Measurements from ENCODE around the gene NTRK3.

DNA sequence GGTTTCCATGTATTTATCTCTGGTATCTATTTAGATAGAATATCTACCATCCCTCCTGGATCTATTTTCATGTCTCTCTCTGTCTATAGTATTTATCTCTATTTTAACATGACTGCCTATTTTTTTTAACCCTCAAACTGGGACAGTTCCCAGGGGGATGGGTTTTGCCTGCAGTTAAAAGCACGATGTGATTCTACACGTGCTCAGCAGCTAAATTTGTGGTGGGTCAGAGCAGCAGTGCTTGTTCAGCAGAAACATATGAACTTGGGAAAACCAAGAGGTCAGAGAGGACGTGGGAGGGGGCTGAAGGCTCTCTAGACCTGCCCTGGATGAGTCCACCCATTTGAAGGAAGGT lies 189.2 kb downstream of the NTRK3 start:
- TF ChIP-seq, protein P1, sequence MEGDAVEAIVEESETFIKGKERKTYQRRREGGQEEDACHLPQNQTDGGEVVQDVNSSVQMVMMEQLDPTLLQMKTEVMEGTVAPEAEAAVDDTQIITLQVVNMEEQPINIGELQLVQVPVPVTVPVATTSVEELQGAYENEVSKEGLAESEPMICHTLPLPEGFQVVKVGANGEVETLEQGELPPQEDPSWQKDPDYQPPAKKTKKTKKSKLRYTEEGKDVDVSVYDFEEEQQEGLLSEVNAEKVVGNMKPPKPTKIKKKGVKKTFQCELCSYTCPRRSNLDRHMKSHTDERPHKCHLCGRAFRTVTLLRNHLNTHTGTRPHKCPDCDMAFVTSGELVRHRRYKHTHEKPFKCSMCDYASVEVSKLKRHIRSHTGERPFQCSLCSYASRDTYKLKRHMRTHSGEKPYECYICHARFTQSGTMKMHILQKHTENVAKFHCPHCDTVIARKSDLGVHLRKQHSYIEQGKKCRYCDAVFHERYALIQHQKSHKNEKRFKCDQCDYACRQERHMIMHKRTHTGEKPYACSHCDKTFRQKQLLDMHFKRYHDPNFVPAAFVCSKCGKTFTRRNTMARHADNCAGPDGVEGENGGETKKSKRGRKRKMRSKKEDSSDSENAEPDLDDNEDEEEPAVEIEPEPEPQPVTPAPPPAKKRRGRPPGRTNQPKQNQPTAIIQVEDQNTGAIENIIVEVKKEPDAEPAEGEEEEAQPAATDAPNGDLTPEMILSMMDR (IDR thresholded peaks at IDR 0.05) = no peak
- no peak for TF ChIP-seq POLR2A (IDR thresholded peaks at IDR 0.05)
